CD14-positive monocyte (primary cell): ENCODE results near the gene TSR2. TPM values are rescaled to one million over a fixed set of nuclear protein-coding genes. Genes with fewer than 3 reads are reported as not detected.
A peak's percentile ranks its signal among the peaks of the same experiment; 100 is the strongest.

ENCODE experiments used
- DNase-seq, 3 donors: peaks; one replicate each; pipeline ENCODE4 v3.0.0-alpha.2; 2011 to 2022
- H2AFZ ChIP-seq: 2 replicates; pipeline ENCODE4 v1.6.0; 2012; ENCODE audit warnings: mild to moderate bottlenecking, low read depth, low read length, inconsistent platforms; ENCODE audit not compliant: insufficient read depth, poor library complexity, severe bottlenecking
- H3K27ac ChIP-seq, 2 donors: 1 replicate in 1 of 2; 2 replicates in 1 of 2; pipeline ENCODE4 v1.5.1; 2012 to 2013; ENCODE audit warnings: low read length in 2 of 2, control low read depth in 1 of 2, inconsistent platforms in 1 of 2, low read depth in 1 of 2, mild to moderate bottlenecking in 1 of 2
- H3K27me3 ChIP-seq, 2 donors: one replicate each; pipeline versions ENCODE4 v1.6.0 to v1.6.1; 2011 to 2013; ENCODE audit warnings: low read length in 2 of 2; ENCODE audit not compliant: control insufficient read depth in 2 of 2, insufficient read depth in 2 of 2
- H3K36me3 ChIP-seq, 2 donors: replicated peaks in 1 of 2; 1 replicate in 1 of 2; 2 replicates in 1 of 2; pipeline versions ENCODE4 v1.5.1 to v1.6.1; 2012 to 2013; ENCODE audit warnings: low read length in 2 of 2, control low read depth in 1 of 2, inconsistent platforms in 1 of 2, mild to moderate bottlenecking in 1 of 2; ENCODE audit not compliant: insufficient read depth in 2 of 2, control insufficient read depth in 1 of 2
- H3K4me1 ChIP-seq, 2 donors: 1 replicate in 1 of 2; 2 replicates in 1 of 2; pipeline versions ENCODE4 v1.5.1 to v1.6.1; 2012 to 2013; ENCODE audit warnings: low read length in 2 of 2, control low read depth in 1 of 2, inconsistent platforms in 1 of 2, mild to moderate bottlenecking in 1 of 2, moderate library complexity in 1 of 2; ENCODE audit not compliant: insufficient read depth in 2 of 2, control insufficient read depth in 1 of 2
- H3K4me2 ChIP-seq: replicated peaks from 2 replicates; pipeline ENCODE3; 2012; ENCODE audit warnings: low read length, moderate library complexity, mild to moderate bottlenecking; ENCODE audit not compliant: poor library complexity, severe bottlenecking; ENCODE audit errors: extremely low read depth
- H3K4me3 ChIP-seq, 3 experiments: fragments of 200-600 bp in 1 of 3; sonication (generic) in 1 of 3; replicated peaks in 1 of 3; 1 replicate in 2 of 3; 2 replicates in 1 of 3; pipeline ENCODE4 v1.5.1; 2011 to 2013; ENCODE audit warnings: low read length in 3 of 3, mild to moderate bottlenecking in 3 of 3, control low read depth in 2 of 3, low read depth in 2 of 3, inconsistent platforms in 1 of 3, moderate library complexity in 1 of 3
- H3K79me2 ChIP-seq: 2 replicates; pipeline ENCODE4 v1.6.0; 2012; ENCODE audit warnings: mild to moderate bottlenecking, control low read depth, inconsistent platforms, low read length, moderate library complexity; ENCODE audit not compliant: insufficient read depth
- H3K9ac ChIP-seq: 2 replicates; pipeline ENCODE4 v1.6.0; 2017; ENCODE audit warnings: low read length, mild to moderate bottlenecking; ENCODE audit not compliant: insufficient read depth, poor library complexity, severe bottlenecking
- H3K9me3 ChIP-seq, 2 donors: replicated peaks in 1 of 2; 1 replicate in 1 of 2; 2 replicates in 1 of 2; pipeline versions ENCODE4 v1.5.1 to v1.6.1; 2012 to 2013; ENCODE audit warnings: low read length in 2 of 2, control low read depth in 1 of 2; ENCODE audit not compliant: control insufficient read depth in 1 of 2, insufficient read depth in 1 of 2
- H4K20me1 ChIP-seq: 2 replicates; pipeline ENCODE4 v1.6.0; 2012; ENCODE audit warnings: mild to moderate bottlenecking, low read length, control low read depth, moderate library complexity; ENCODE audit not compliant: insufficient read depth
- H3K27ac Mint-ChIP-seq, 7 donors: one replicate each; pipeline ENCODE4 v1.8.0; 2020; ENCODE audit warnings: mild to moderate bottlenecking in 7 of 7, mixed read lengths in 7 of 7, moderate library complexity in 6 of 7, inconsistent platforms in 2 of 7
- H3K27me3 Mint-ChIP-seq, 3 donors: one replicate each; pipeline ENCODE4 v1.8.0; 2021 to 2022; ENCODE audit warnings: low read depth in 3 of 3, mild to moderate bottlenecking in 3 of 3, mixed read lengths in 3 of 3, moderate library complexity in 3 of 3, inconsistent platforms in 1 of 3
- H3K36me3 Mint-ChIP-seq, 2 donors: one replicate each; pipeline ENCODE4 v1.8.0; 2020; ENCODE audit warnings: mixed read lengths in 2 of 2, inconsistent platforms in 1 of 2, mild to moderate bottlenecking in 1 of 2
- H3K4me1 Mint-ChIP-seq: one replicate; pipeline ENCODE4 v1.8.0; 2020; ENCODE audit warnings: mild to moderate bottlenecking, mixed read lengths
- H3K4me3 Mint-ChIP-seq, 2 donors: one replicate each; pipeline ENCODE4 v1.8.0; 2020; ENCODE audit warnings: mild to moderate bottlenecking in 2 of 2, mixed read lengths in 2 of 2, moderate library complexity in 1 of 2
- H3K9me3 Mint-ChIP-seq, 7 donors: one replicate each; pipeline ENCODE4 v1.8.0; 2020 to 2022; ENCODE audit warnings: mixed read lengths in 7 of 7, mild to moderate bottlenecking in 6 of 7, moderate library complexity in 6 of 7, inconsistent platforms in 2 of 7
- WGBS: methylation state at CpG from one replicate; pipeline ENCODE4 v1.1.5; 2013; ENCODE audit warnings: missing lambda C conversion rate; ENCODE audit not compliant: insufficient coverage; 5-methylcytosine and 5-hydroxymethylcytosine counted together
- intact Hi-C, 2 donors: fragments of 100-400 bp; cut with micrococcal nuclease; formaldehyde crosslinking; loops; one replicate each; pipeline versions ENCODE4 v1.15.0 to v1.15.1; 2023
- polyA minus RNA-seq: library from RNA; depleted of rRNA, polyadenylated mRNA; stranded (reverse); fragments of >200 nt; gene quantifications from 2 replicates; pipeline ENCODE4 v1.2.3, GENCODE V29; 2012
- polyA plus RNA-seq, 3 donors: library from polyadenylated mRNA; depleted of rRNA in 1 of 3; unstranded in 2 of 3; stranded (reverse) in 1 of 3; fragments of 300-500 nt in 2 of 3; fragments of >200 nt in 1 of 3; fragmentation: Illumina TruSeq in 2 of 3; gene quantifications; 1 replicate in 2 of 3; 2 replicates in 1 of 3; pipeline ENCODE4 v1.2.3, GENCODE V29; 2012 to 2021
- total RNA-seq, 12 experiments: library from RNA in 1 of 12; stranded (reverse) in 1 of 12; fragments of 120-200 nt in 1 of 12; gene quantifications; one replicate each; pipeline ENCODE4 v1.2.4 and lab custom pipeline; 2013 to 2026; ENCODE audit warnings: mixed read lengths in 6 of 12, inconsistent platforms in 1 of 12
- TF ChIP-seq, protein P1 (sequence below): fragments of 200-600 bp; IDR thresholded peaks from one replicate; pipeline ENCODE4 v1.8.0; 2022; ENCODE audit warnings: antibody characterized with exemption, mild to moderate bottlenecking

TSR2 gene
- total RNA-seq (2013), result 14.7 TPM
- polyA plus RNA-seq (10 to 100 TPM; 11.8 to 18.0 (median 13.0) TPM), polyA minus RNA-seq (2.1 and 3.5 TPM in 2 replicates), total RNA-seq (lab: John Stamatoyannopoulos, UW) (4.1 to 17.0 (median 12.8) reads per million in 11 experiments)

DNA sequence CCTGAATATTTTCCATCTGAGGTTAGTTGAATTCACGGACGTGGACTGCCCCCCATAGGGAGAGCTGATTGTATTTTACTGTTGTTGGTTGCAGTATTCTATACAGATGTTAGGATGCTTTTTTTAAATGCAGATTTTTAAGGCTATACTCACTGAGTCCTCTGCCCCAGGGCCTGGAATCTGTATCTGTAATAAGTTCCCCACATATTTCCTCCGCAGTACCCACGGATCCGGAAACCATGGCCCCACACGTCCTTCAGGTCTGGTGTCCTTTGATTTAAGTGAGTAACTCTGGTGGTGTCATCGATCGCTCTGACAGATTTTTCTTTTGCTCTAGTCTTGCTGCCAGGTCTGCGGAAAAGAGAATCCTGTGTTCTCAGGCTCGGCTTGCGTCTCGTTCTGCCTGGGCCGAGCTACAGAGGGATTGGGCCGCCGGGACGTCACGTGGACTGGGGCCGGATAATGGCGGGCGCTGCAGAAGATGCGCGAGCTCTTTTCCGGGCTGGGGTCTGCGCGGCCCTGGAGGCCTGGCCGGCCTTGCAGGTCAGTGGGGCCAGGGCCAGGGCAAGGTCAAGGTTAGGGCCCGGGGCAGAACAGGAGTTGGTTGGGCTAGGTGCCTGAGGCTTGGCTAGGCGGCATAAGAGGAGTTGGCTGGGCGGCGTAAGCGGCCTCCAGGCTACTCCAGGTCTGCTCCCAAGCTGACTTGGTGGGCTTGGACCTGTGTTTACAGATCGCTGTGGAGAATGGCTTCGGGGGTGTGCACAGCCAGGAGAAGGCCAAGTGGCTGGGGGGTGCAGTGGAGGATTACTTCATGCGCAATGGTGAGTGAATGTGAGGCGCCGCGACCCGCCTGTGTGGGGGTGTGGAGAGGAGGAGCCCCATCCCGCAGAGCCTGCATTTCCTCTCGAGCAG, at the start of gene TSR2:
Gene TSR2, plus strand, starts transcription at position 445 of the 912 bp plus-strand sequence. Its CDS starts 18 bp downstream, at position 463.
- TF ChIP-seq, protein P1, sequence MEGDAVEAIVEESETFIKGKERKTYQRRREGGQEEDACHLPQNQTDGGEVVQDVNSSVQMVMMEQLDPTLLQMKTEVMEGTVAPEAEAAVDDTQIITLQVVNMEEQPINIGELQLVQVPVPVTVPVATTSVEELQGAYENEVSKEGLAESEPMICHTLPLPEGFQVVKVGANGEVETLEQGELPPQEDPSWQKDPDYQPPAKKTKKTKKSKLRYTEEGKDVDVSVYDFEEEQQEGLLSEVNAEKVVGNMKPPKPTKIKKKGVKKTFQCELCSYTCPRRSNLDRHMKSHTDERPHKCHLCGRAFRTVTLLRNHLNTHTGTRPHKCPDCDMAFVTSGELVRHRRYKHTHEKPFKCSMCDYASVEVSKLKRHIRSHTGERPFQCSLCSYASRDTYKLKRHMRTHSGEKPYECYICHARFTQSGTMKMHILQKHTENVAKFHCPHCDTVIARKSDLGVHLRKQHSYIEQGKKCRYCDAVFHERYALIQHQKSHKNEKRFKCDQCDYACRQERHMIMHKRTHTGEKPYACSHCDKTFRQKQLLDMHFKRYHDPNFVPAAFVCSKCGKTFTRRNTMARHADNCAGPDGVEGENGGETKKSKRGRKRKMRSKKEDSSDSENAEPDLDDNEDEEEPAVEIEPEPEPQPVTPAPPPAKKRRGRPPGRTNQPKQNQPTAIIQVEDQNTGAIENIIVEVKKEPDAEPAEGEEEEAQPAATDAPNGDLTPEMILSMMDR, result no peak

DNA sequence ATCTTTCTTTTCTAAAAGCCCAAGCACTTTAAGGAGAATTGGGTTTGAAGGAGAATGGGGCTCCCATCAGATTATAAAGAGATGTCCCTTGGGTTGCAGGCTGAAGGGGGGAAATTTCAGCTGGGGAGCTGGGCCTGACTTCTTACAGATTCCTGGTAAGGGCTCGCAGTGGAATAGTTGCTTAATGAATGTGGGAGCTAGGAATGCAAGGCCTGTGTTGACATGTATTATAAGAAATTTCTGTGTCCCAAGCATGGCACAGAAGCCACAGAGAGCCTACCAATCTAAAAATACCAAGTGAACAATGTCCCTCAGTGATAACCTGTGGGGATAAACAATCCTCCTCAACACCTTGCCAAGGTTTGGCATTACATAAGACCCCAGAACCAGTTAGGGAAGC, 43.1 kb upstream of the TSR2 start:
- H3K4me2 ChIP-seq, result no peak overlapping the region
- H3K4me3 Mint-ChIP-seq, result no peak overlapping the region
- no peaks in the 10 kb centered on the region for H4K20me1 ChIP-seq
- intact Hi-C loops, result no loop called here
- H3K4me3 ChIP-seq, result no peak overlapping the region
- peaks cover 0 to 1% of the 10 kb centered on the region in 2 donors for H3K27me3 ChIP-seq
- H3K9me3 Mint-ChIP-seq, result peaks cover 0 to 8% (median 2%) of the 10 kb centered on the region in 7 donors
- peaks cover 6 to 11% (median 9%) of the 10 kb centered on the region in 3 donors for H3K27me3 Mint-ChIP-seq
- H2AFZ ChIP-seq, result no peak overlapping the region
- no peaks in the 10 kb centered on the region for H3K36me3 ChIP-seq
- H3K36me3 Mint-ChIP-seq, result no peaks in the 10 kb centered on the region
- H3K4me1 Mint-ChIP-seq, result no peaks in the 10 kb centered on the region
- no CpG with 5 or more reads among the region's 1 CpG for WGBS
- no peaks in the 10 kb centered on the region for H3K4me1 ChIP-seq
- no peaks in the 10 kb centered on the region for H3K79me2 ChIP-seq
- no peaks in the 10 kb centered on the region for H3K9me3 ChIP-seq
- DNase-seq, result no peak
- no peak overlapping the region for H3K27ac Mint-ChIP-seq
- H3K27ac ChIP-seq, result no peak overlapping the region
- no peak overlapping the region for H3K9ac ChIP-seq
- TF ChIP-seq, protein P1, result no peak

More for the DNA sequence above, at the start of gene TSR2:
- Mint-ChIP-seq H3K9me3 (peaks cover 0 to 4% (median 1%) of the 10 kb centered on the region in 7 donors), H3K36me3 (peaks cover 17 to 24% of the 10 kb centered on the region in 2 donors), H3K4me3 (peak within 1 kb of the TSS; percentile 88 to 96), H3K27ac (peak within 1 kb of the TSS; percentile 16 to 90 (median 82)), H3K27me3 (peaks cover 6 to 11% (median 7%) of the 10 kb centered on the region in 3 donors), H3K4me1 (peaks cover 14% of the 10 kb centered on the region)
- H3K36me3 ChIP-seq, result peaks cover 14 to 21% of the 10 kb centered on the region in 2 donors
- no peaks in the 10 kb centered on the region for H3K27me3 ChIP-seq
- under 1% methylated on average over 24 of the region's 40 CpGs for WGBS
- intact Hi-C loops, result loop anchor here in 1 of 2 donors (5.0 kb wide), 3 partner anchors 87 to 722 kb away; partner anchors contain the start of gene PHF8
- peak within 1 kb of the TSS; percentile 78 for H3K4me2 ChIP-seq
- peak within 1 kb of the TSS; percentile 74 for H3K9ac ChIP-seq
- H2AFZ ChIP-seq, result peak within 1 kb of the TSS; percentile 91
- no peaks in the 10 kb centered on the region for H4K20me1 ChIP-seq
- H3K9me3 ChIP-seq, result no peaks in the 10 kb centered on the region
- H3K79me2 ChIP-seq, result peaks cover 36% of the 10 kb centered on the region
- peaks cover 12 to 17% of the 10 kb centered on the region in 2 donors for H3K4me1 ChIP-seq
- peak within 1 kb of the TSS in 1 of 2 donors; percentile 75 for H3K27ac ChIP-seq
- DNase-seq, result peak; percentile 67 to 76 (median 73)
- peak within 1 kb of the TSS; percentile 84 to 94 (median 88) for H3K4me3 ChIP-seq
